ENCODE results near the gene SKAP2. TPM values are rescaled to one million over a fixed set of nuclear protein-coding genes. Genes with fewer than 3 reads are reported as not detected.

The SKAP2 gene
- total and polyA plus RNA-seq, 7 experiments from 2014 or later, result 2.7 to 31.4 (median 3.1) TPM

GRCh38 chr7:26854876-26855855 lies 9.2 kb downstream of the SKAP2 start:
- Mint-ChIP-seq H3K9me3 (peaks cover 0 to 15% (median 0%) of the 10 kb centered on the region in 11 donors), H3K36me3 (no peaks in the 10 kb centered on the region), H3K27ac (no peak overlapping the region), H3K27me3 (peaks cover 47 to 72% (median 57%) of the 10 kb centered on the region in 5 donors), H3K4me1 (peaks cover 0 to 13% (median 3%) of the 10 kb centered on the region in 7 donors), H3K4me3 (no peak overlapping the region)
- no peak for DNase-seq
- no peak overlapping the region for H3K27ac ChIP-seq (ENCODE audit: low read depth, low read length)
- no peak for ATAC-seq
- peaks cover 0 to 23% of the 10 kb centered on the region in 2 donors for H3K27me3 ChIP-seq (ENCODE audit: control insufficient read depth in 2 of 2, insufficient read depth in 2 of 2, low read length in 2 of 2)
- ChIA-PET POLR2A (no interaction called here), CTCF (interaction anchor here (1.2 kb wide), 1 partner anchor 306 kb away, joined by 4 read pairs; no protein-coding TSS in a partner anchor)
- H3K36me3 ChIP-seq (ENCODE audit: control insufficient read depth in 2 of 3, insufficient read depth in 3 of 3, low read length in 3 of 3), result no peaks in the 10 kb centered on the region
- no peak overlapping the region for H3K4me3 ChIP-seq (ENCODE audit: low read length)
- intact Hi-C loops (cut with micrococcal nuclease), result loop anchor here (1.0 to 10.0 kb wide), 2 partner anchors 306 to 480 kb away; no protein-coding TSS in a partner anchor
- H3K9me3 ChIP-seq (ENCODE audit: control insufficient read depth in 2 of 3, low read length in 3 of 3), result no peaks in the 10 kb centered on the region
- H3K4me1 ChIP-seq (ENCODE audit: control insufficient read depth in 2 of 2, insufficient read depth in 2 of 2, low read length in 2 of 2), result no peaks in the 10 kb centered on the region

- H3K4me1 Mint-ChIP-seq, result peaks cover 0 to 13% (median 3%) of the 10 kb centered on the region in 7 donors
- DNase-seq (peak in 5 of 9 donors; percentile 12 to 36 (median 30)), ATAC-seq (no peak)
- peaks cover 44 to 73% (median 48%) of the 10 kb centered on the region in 5 donors for H3K27me3 Mint-ChIP-seq
- H3K27me3 ChIP-seq (ENCODE audit: control insufficient read depth in 2 of 2, insufficient read depth in 2 of 2, low read length in 2 of 2), result peaks cover 0 to 20% of the 10 kb centered on the region in 2 donors
- CTCF ChIA-PET, result interaction anchor here (1.3 kb wide), 1 partner anchor 307 kb away, joined by 10 read pairs; no protein-coding TSS in a partner anchor
- H3K27ac ChIP-seq (ENCODE audit: low read depth, low read length), result no peak overlapping the region
- intact Hi-C loops (cut with micrococcal nuclease), result loop anchor here (1.0 to 10.0 kb wide), 2 partner anchors 307 to 479 kb away; no protein-coding TSS in a partner anchor
- no peaks in the 10 kb centered on the region for H3K9me3 ChIP-seq (ENCODE audit: control insufficient read depth in 2 of 3, low read length in 3 of 3)
- H3K36me3 Mint-ChIP-seq, result no peaks in the 10 kb centered on the region
- H3K9me3 Mint-ChIP-seq, result peaks cover 0 to 15% (median 0%) of the 10 kb centered on the region in 11 donors
- no peak overlapping the region for H3K4me3 Mint-ChIP-seq
- POLR2A ChIA-PET, result no interaction called here
- no peak overlapping the region for H3K27ac Mint-ChIP-seq
- no peaks in the 10 kb centered on the region for H3K4me1 ChIP-seq (ENCODE audit: control insufficient read depth in 2 of 2, insufficient read depth in 2 of 2, low read length in 2 of 2)
- H3K36me3 ChIP-seq (ENCODE audit: control insufficient read depth in 2 of 3, insufficient read depth in 3 of 3, low read length in 3 of 3), result no peaks in the 10 kb centered on the region
- H3K4me3 ChIP-seq (ENCODE audit: low read length), result no peak overlapping the region
Measured at GRCh38 chr7:26853788-26854393, 10.5 kb downstream of the SKAP2 start.

- ChIA-PET CTCF (no interaction called here), POLR2A (no interaction called here)
- no peaks in the 10 kb centered on the region for H3K36me3 Mint-ChIP-seq
- no peak overlapping the region for H3K4me3 Mint-ChIP-seq
- no peak for ATAC-seq
- Histone ChIP-seq H3K9me3 (ENCODE audit: control insufficient read depth in 2 of 3, low read length in 3 of 3) (no peaks in the 10 kb centered on the region), H3K27me3 (ENCODE audit: control insufficient read depth in 2 of 2, insufficient read depth in 2 of 2, low read length in 2 of 2) (no peaks in the 10 kb centered on the region), H3K36me3 (ENCODE audit: control insufficient read depth in 2 of 3, insufficient read depth in 3 of 3, low read length in 3 of 3) (no peaks in the 10 kb centered on the region), H3K27ac (ENCODE audit: low read depth, low read length) (no peak overlapping the region), H3K4me3 (ENCODE audit: low read length) (no peak overlapping the region), H3K4me1 (ENCODE audit: control insufficient read depth in 2 of 2, insufficient read depth in 2 of 2, low read length in 2 of 2) (no peaks in the 10 kb centered on the region)
- intact Hi-C loops (cut with micrococcal nuclease), result loop anchor here in 1 of 2 donors (10.0 kb wide), 1 partner anchor 475 kb away; no protein-coding TSS in a partner anchor
- no peak overlapping the region for H3K27ac Mint-ChIP-seq
- no peaks in the 10 kb centered on the region for H3K4me1 Mint-ChIP-seq
- H3K27me3 Mint-ChIP-seq, result peaks cover 13 to 45% (median 24%) of the 10 kb centered on the region in 5 donors
- DNase-seq, result no peak
- peaks cover 0 to 2% (median 0%) of the 10 kb centered on the region in 11 donors for H3K9me3 Mint-ChIP-seq
Measured at GRCh38 chr7:26850193-26850651, 14.2 kb downstream of the SKAP2 start.

- Mint-ChIP-seq H3K36me3 (no peaks in the 10 kb centered on the region), H3K4me1 (peaks cover 0 to 2% (median 0%) of the 10 kb centered on the region in 7 donors), H3K4me3 (no peak overlapping the region), H3K27me3 (peaks cover 2 to 13% (median 10%) of the 10 kb centered on the region in 5 donors), H3K9me3 (peaks cover 0 to 1% (median 0%) of the 10 kb centered on the region in 11 donors), H3K27ac (no peak overlapping the region)
- Histone ChIP-seq H3K36me3 (ENCODE audit: control insufficient read depth in 2 of 3, insufficient read depth in 3 of 3, low read length in 3 of 3) (no peaks in the 10 kb centered on the region), H3K4me1 (ENCODE audit: control insufficient read depth in 2 of 2, insufficient read depth in 2 of 2, low read length in 2 of 2) (no peaks in the 10 kb centered on the region), H3K27me3 (ENCODE audit: control insufficient read depth in 2 of 2, insufficient read depth in 2 of 2, low read length in 2 of 2) (no peaks in the 10 kb centered on the region), H3K4me3 (ENCODE audit: low read length) (no peak overlapping the region), H3K27ac (ENCODE audit: low read depth, low read length) (no peak overlapping the region), H3K9me3 (ENCODE audit: control insufficient read depth in 2 of 3, low read length in 3 of 3) (no peaks in the 10 kb centered on the region)
- ATAC-seq (no peak), DNase-seq (no peak)
- ChIA-PET CTCF (no interaction called here), POLR2A (no interaction called here)
- intact Hi-C loops (cut with micrococcal nuclease), result no loop called here
Measured at GRCh38 chr7:26843705-26844104, 20.7 kb downstream of the SKAP2 start.

- Histone ChIP-seq H3K27me3 (ENCODE audit: control insufficient read depth in 2 of 2, insufficient read depth in 2 of 2, low read length in 2 of 2) (no peaks in the 10 kb centered on the region), H3K9me3 (ENCODE audit: control insufficient read depth in 2 of 3, low read length in 3 of 3) (no peaks in the 10 kb centered on the region), H3K27ac (ENCODE audit: low read depth, low read length) (no peak overlapping the region), H3K4me3 (ENCODE audit: low read length) (no peak overlapping the region), H3K36me3 (ENCODE audit: control insufficient read depth in 2 of 3, insufficient read depth in 3 of 3, low read length in 3 of 3) (no peaks in the 10 kb centered on the region), H3K4me1 (ENCODE audit: control insufficient read depth in 2 of 2, insufficient read depth in 2 of 2, low read length in 2 of 2) (no peaks in the 10 kb centered on the region)
- ChIA-PET CTCF (no interaction called here), POLR2A (no interaction called here)
- DNase-seq, result no peak
- Mint-ChIP-seq H3K4me1 (peaks cover 0 to 2% (median 0%) of the 10 kb centered on the region in 7 donors), H3K9me3 (peaks cover 0 to 1% (median 0%) of the 10 kb centered on the region in 11 donors), H3K36me3 (no peaks in the 10 kb centered on the region), H3K27me3 (peaks cover 2 to 18% (median 15%) of the 10 kb centered on the region in 5 donors), H3K27ac (no peak overlapping the region), H3K4me3 (no peak overlapping the region)
- no peak for ATAC-seq
- intact Hi-C loops (cut with micrococcal nuclease), result no loop called here
Measured at GRCh38 chr7:26842897-26843296, 21.5 kb downstream of the SKAP2 start.

- Mint-ChIP-seq H3K4me1 (peaks cover 0 to 2% (median 0%) of the 10 kb centered on the region in 7 donors), H3K4me3 (no peak overlapping the region), H3K27me3 (peaks cover 0 to 21% (median 11%) of the 10 kb centered on the region in 5 donors), H3K9me3 (peaks cover 0 to 8% (median 5%) of the 10 kb centered on the region in 11 donors), H3K27ac (no peak overlapping the region), H3K36me3 (no peaks in the 10 kb centered on the region)
- DNase-seq, result no peak
- no peak for ATAC-seq
- no peaks in the 10 kb centered on the region for H3K27me3 ChIP-seq (ENCODE audit: control insufficient read depth in 2 of 2, insufficient read depth in 2 of 2, low read length in 2 of 2)
- ChIA-PET CTCF (no interaction called here), POLR2A (no interaction called here)
- H3K27ac ChIP-seq (ENCODE audit: low read depth, low read length), result no peak overlapping the region
- H3K4me1 ChIP-seq (ENCODE audit: control insufficient read depth in 2 of 2, insufficient read depth in 2 of 2, low read length in 2 of 2), result no peaks in the 10 kb centered on the region
- H3K36me3 ChIP-seq (ENCODE audit: control insufficient read depth in 2 of 3, insufficient read depth in 3 of 3, low read length in 3 of 3), result no peaks in the 10 kb centered on the region
- no peak overlapping the region for H3K4me3 ChIP-seq (ENCODE audit: low read length)
- H3K9me3 ChIP-seq (ENCODE audit: control insufficient read depth in 2 of 3, low read length in 3 of 3), result no peaks in the 10 kb centered on the region
- intact Hi-C loops (cut with micrococcal nuclease), result no loop called here
Measured at GRCh38 chr7:26841003-26841739, 23.2 kb downstream of the SKAP2 start.
